ENCODE data around the gene M6PR.
"Not testable (repeated sequence)": the region's sequence is repeated elsewhere in the genome, so short reads cannot be mapped to it uniquely, and the experiment has no call there.

- not testable (repeated sequence) for TF ChIP-seq TOX (CRISPR knock-in tag; IDR thresholded peaks at IDR 0.05; ENCODE audit: borderline replicate concordance); OSR1 (CRISPR knock-in tag; IDR thresholded peaks at IDR 0.05); GLIS3 (CRISPR knock-in tag; IDR thresholded peaks at IDR 0.05)
- TF ChIP-seq, protein P1, sequence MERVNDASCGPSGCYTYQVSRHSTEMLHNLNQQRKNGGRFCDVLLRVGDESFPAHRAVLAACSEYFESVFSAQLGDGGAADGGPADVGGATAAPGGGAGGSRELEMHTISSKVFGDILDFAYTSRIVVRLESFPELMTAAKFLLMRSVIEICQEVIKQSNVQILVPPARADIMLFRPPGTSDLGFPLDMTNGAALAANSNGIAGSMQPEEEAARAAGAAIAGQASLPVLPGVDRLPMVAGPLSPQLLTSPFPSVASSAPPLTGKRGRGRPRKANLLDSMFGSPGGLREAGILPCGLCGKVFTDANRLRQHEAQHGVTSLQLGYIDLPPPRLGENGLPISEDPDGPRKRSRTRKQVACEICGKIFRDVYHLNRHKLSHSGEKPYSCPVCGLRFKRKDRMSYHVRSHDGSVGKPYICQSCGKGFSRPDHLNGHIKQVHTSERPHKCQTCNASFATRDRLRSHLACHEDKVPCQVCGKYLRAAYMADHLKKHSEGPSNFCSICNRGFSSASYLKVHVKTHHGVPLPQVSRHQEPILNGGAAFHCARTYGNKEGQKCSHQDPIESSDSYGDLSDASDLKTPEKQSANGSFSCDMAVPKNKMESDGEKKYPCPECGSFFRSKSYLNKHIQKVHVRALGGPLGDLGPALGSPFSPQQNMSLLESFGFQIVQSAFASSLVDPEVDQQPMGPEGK (CRISPR knock-in tag; IDR thresholded peaks at IDR 0.05; ENCODE audit: borderline replicate concordance) = not testable (repeated sequence)
Observed at GRCh38 chr12:8932464-8932863, 17.0 kb downstream of the M6PR start.
